GM12878 (cell line): Measurements from ENCODE around the gene PPP2R2B. TPM values are rescaled to one million over a fixed set of nuclear protein-coding genes. Genes with fewer than 3 reads are reported as not detected.

Experiments
- ATAC-seq: fragments of 200-7000 bp; cut with Tn5 transposase; 3 replicates; pipeline ENCODE4 v1.9.1; 2020; ENCODE audit warnings: mild to moderate bottlenecking, moderate library complexity
- BruUV-seq: library from RNA; stranded (reverse); fragments of 400-500 nt; replicated peaks from 2 replicates; lab custom pipeline; 2021; lab: Mats Ljungman, UMichigan
- CTCF ChIA-PET: fragments of 300-600 bp; sonication (Branson Sonifier 250); formaldehyde crosslinking; extraction: SDS; loops from one replicate; lab custom pipeline; 2021; ENCODE audit warnings: inconsistent platforms; lab: Yijun Ruan, JAX
- POLR2A ChIA-PET: fragments of 350-600 bp; formaldehyde crosslinking; extraction: SDS; loops from one replicate; lab custom pipeline; 2021; ENCODE audit warnings: inconsistent platforms; lab: Charles Lee
- RAD21 ChIA-PET: fragments of 300-600 bp; sonication (Branson Sonifier 250); formaldehyde crosslinking; loops from one replicate; lab custom pipeline; 2023; ENCODE audit warnings: antibody characterized with exemption; ENCODE audit not compliant: unreplicated experiment; lab: Charles Lee
- SMC1A ChIA-PET: fragments of 300-600 bp; sonication (Branson Sonifier 250); formaldehyde crosslinking; loops from one replicate; lab custom pipeline; 2023; ENCODE audit not compliant: unreplicated experiment, uncharacterized antibody; lab: Charles Lee
- DNase-seq: peaks from one replicate; pipeline ENCODE4 v3.0.0-alpha.2; 2011; ENCODE audit warnings: low read depth, low spot score
- FAIRE-seq: peaks from 3 replicates; lab custom pipeline; 2011; peaks lifted over from hg19 to GRCh38; lab: Jason Lieb, UNC
- H2AFZ ChIP-seq: 2 replicates; pipeline ENCODE4 v1.6.0; 2011; ENCODE audit warnings: low read depth, low read length, control low read depth; ENCODE audit not compliant: control insufficient read depth
- H3K27ac ChIP-seq: 2 replicates; pipeline ENCODE4 v1.5.1; 2011; ENCODE audit warnings: control low read depth; ENCODE audit not compliant: control insufficient read depth, insufficient read depth
- H3K27me3 ChIP-seq, 2 experiments: replicated peaks in 1 of 2; 2 replicates each; pipeline versions ENCODE4 v1.6.0 to v1.6.1; 2011; ENCODE audit warnings: low read length in 1 of 2; ENCODE audit not compliant: control insufficient read depth in 2 of 2, insufficient read depth in 2 of 2
- H3K36me3 ChIP-seq, 2 experiments: 2 replicates each; pipeline ENCODE4 v1.5.1; 2011; ENCODE audit warnings: low read length in 1 of 2; ENCODE audit not compliant: control insufficient read depth in 2 of 2, insufficient read depth in 2 of 2
- H3K4me1 ChIP-seq: 2 replicates; pipeline ENCODE4 v1.6.1; 2011; ENCODE audit warnings: mild to moderate bottlenecking, low read length, moderate library complexity, mixed read lengths; ENCODE audit not compliant: control insufficient read depth, insufficient read depth
- H3K4me2 ChIP-seq: 2 replicates; pipeline ENCODE4 v1.6.0; 2011; ENCODE audit warnings: control low read depth; ENCODE audit not compliant: control insufficient read depth, insufficient read depth
- H3K4me3 ChIP-seq: fragments of 200-600 bp; sonication (generic); 2 replicates; pipeline ENCODE4 v1.5.1; 2016
- H3K79me2 ChIP-seq: 2 replicates; pipeline ENCODE4 v1.6.0; 2011; ENCODE audit warnings: low read length; ENCODE audit not compliant: control insufficient read depth, insufficient read depth
- H3K9ac ChIP-seq: 2 replicates; pipeline ENCODE4 v1.8.0; 2011; ENCODE audit warnings: low read length, control low read depth, mixed read lengths; ENCODE audit not compliant: control insufficient read depth, insufficient read depth
- H3K9me3 ChIP-seq: replicated peaks from 3 replicates; pipeline ENCODE4 v1.5.1; 2011; ENCODE audit warnings: mild to moderate bottlenecking, low read length; ENCODE audit not compliant: control insufficient read depth, insufficient read depth
- H4K20me1 ChIP-seq: 2 replicates; pipeline ENCODE4 v1.6.0; 2011; ENCODE audit not compliant: control insufficient read depth, insufficient read depth
- BCL11A ChIP-seq: IDR thresholded peaks from 2 replicates; pipeline ENCODE4 v1.6.1; 2011; ENCODE audit warnings: low read depth, low read length
- CREB1 ChIP-seq: IDR thresholded peaks from 2 replicates; pipeline ENCODE4 v1.6.1; 2012; ENCODE audit warnings: low read depth, mild to moderate bottlenecking, inconsistent platforms
- EZH2 ChIP-seq: IDR thresholded peaks from 2 replicates; pipeline ENCODE4 v1.6.1; 2012; ENCODE audit warnings: low read depth, mild to moderate bottlenecking, control low read depth, inconsistent platforms, low read length, borderline replicate concordance; ENCODE audit not compliant: control insufficient read depth
- FOXM1 ChIP-seq: IDR thresholded peaks from 2 replicates; pipeline ENCODE4 v1.6.1; 2012; ENCODE audit warnings: low read depth, mild to moderate bottlenecking, inconsistent platforms, low read length, moderate library complexity
- NBN ChIP-seq: fragments of 450-650 bp; IDR thresholded peaks from 2 replicates; pipeline ENCODE4 v1.6.1; 2016
- POLR2A ChIP-seq: IDR thresholded peaks from 2 replicates; pipeline ENCODE4 v1.6.1; 2011; ENCODE audit warnings: low read depth, mild to moderate bottlenecking, low read length
- POLR2AphosphoS2 ChIP-seq: IDR thresholded peaks from 2 replicates; pipeline ENCODE4 v1.6.1; 2011; ENCODE audit warnings: low read depth, mild to moderate bottlenecking, low read length, improper control_type of control experiment, moderate library complexity
- RAD51 ChIP-seq: fragments of 450-650 bp; IDR thresholded peaks from 2 replicates; pipeline ENCODE4 v1.6.1; 2016; ENCODE audit warnings: moderate library complexity, mild to moderate bottlenecking, inconsistent platforms
- WRNIP1 ChIP-seq: IDR thresholded peaks from 2 replicates; pipeline ENCODE4 v1.6.1; 2011; ENCODE audit warnings: low read depth, low read length, improper control_type of control experiment, borderline replicate concordance
- ZNF207 ChIP-seq: fragments of 450-650 bp; IDR thresholded peaks from 2 replicates; pipeline ENCODE4 v1.6.1; 2014; ENCODE audit warnings: antibody characterized with exemption, mild to moderate bottlenecking, borderline replicate concordance
- ZSCAN29 ChIP-seq: fragments of 450-650 bp; IDR thresholded peaks from 2 replicates; pipeline ENCODE4 v1.6.1; 2017; ENCODE audit warnings: mild to moderate bottlenecking, moderate library complexity
- WGBS: methylation state at CpG from one replicate; pipeline ENCODE4 v1.1.6; 2016; ENCODE audit warnings: low lambda C conversion rate; ENCODE audit not compliant: insufficient replicate concordance, insufficient coverage; ENCODE audit errors: missing lambda C conversion rate; 5-methylcytosine and 5-hydroxymethylcytosine counted together
- in situ Hi-C: fragments of 300-500 bp; cut with MboI; formaldehyde crosslinking; loops from 9 replicates; pipeline ENCODE4 v1.14.3; 2018; ENCODE audit warnings: mixed read lengths
- intact Hi-C: fragments of 100-400 bp; cut with micrococcal nuclease; formaldehyde crosslinking; loops from one replicate; pipeline ENCODE4 v1.14.2; 2022; ENCODE audit not compliant: unreplicated experiment
- polyA plus RNA-seq, 11 experiments: library from polyadenylated mRNA; depleted of rRNA in 4 of 11; unstranded in 6 of 11; stranded (reverse) in 5 of 11; fragments of >200 nt; fragmentation: Nextera tagmentation in 4 of 11; fragmentation: Illumina TruSeq in 1 of 11; extraction: Ambion mirVana in 4 of 11; extraction: Trizol in 1 of 11; gene quantifications; 1 replicate in 1 of 11; 2 replicates in 10 of 11; pipeline versions ENCODE4 v1.2.1 to v1.2.3, GENCODE V29; 2011 to 2016; ENCODE audit warnings: inconsistent platforms in 2 of 11, missing spikeins in 2 of 11, low read depth in 1 of 11
- total RNA-seq, 4 experiments: library from RNA; depleted of rRNA in 3 of 4; stranded (reverse); fragments of >200 nt in 3 of 4; fragmentation: Illumina TruSeq in 1 of 4; extraction: Trizol in 1 of 4; gene quantifications; 2 replicates each; pipeline versions ENCODE4 v1.2.1 to v1.2.3, GENCODE V29; 2013 to 2021
- TF ChIP-seq, protein P1 (sequence below): fragments of 450-650 bp; IDR thresholded peaks from 2 replicates; pipeline ENCODE4 v1.6.1; 2016; ENCODE audit warnings: mild to moderate bottlenecking
- TF ChIP-seq, protein P2 (sequence below): IDR thresholded peaks from 2 replicates; pipeline ENCODE4 v1.6.1; 2012; ENCODE audit warnings: mild to moderate bottlenecking, low read depth, low read length
- TF ChIP-seq, protein P3 (sequence below): fragments of 450-650 bp; formaldehyde crosslinking; IDR thresholded peaks from 2 replicates; pipeline ENCODE4 v1.5.0; 2022; ENCODE audit warnings: mild to moderate bottlenecking, missing genetic modification characterization

Gene PPP2R2B
- total and polyA plus RNA-seq, 10 of the 15 experiments (the other 5 are each of a cell fraction or from before 2014, with no cell fraction given) = not detected

DNA sequence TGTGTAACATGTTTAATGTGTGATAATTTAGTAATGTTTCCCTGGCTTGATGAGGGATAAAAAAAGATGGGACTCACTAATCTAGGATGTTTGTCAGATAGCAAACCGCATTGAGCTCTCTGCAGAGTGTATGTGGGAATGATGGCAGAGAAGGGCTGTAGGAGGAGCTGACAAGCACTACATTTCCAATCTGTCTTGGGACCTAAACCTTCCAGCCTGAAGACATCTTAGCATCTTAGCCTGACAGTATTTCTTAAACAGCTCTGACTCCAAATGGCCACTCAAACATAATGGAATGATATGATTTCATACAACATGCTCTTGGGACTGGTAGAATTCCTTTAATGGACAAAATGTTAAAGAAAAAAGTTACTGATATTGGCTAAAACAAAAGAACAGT, 116.7 kb downstream of the PPP2R2B start:
- Histone ChIP-seq H3K4me2 (no peak overlapping the region), H3K36me3 (no peaks in the 10 kb centered on the region), H3K79me2 (no peaks in the 10 kb centered on the region), H3K27ac (no peak overlapping the region), H2AFZ (no peak overlapping the region), H3K9me3 (no peaks in the 10 kb centered on the region), H3K27me3 (no peaks in the 10 kb centered on the region), H3K4me1 (no peaks in the 10 kb centered on the region), H4K20me1 (no peaks in the 10 kb centered on the region), H3K4me3 (no peak overlapping the region), H3K9ac (no peak overlapping the region)
- ChIA-PET CTCF (no interaction called here), POLR2A (no interaction called here), RAD21 (no interaction called here), SMC1A (no interaction called here)
- ATAC-seq = no peak
- no TSS peak for BruUV-seq
- FAIRE-seq = no peak
- intact Hi-C loops (no loop called here), in situ Hi-C loops (no loop called here)
- no peak for DNase-seq
- TF ChIP-seq WRNIP1 = no peak
- no peak for TF ChIP-seq RAD51
- TF ChIP-seq, protein P1, sequence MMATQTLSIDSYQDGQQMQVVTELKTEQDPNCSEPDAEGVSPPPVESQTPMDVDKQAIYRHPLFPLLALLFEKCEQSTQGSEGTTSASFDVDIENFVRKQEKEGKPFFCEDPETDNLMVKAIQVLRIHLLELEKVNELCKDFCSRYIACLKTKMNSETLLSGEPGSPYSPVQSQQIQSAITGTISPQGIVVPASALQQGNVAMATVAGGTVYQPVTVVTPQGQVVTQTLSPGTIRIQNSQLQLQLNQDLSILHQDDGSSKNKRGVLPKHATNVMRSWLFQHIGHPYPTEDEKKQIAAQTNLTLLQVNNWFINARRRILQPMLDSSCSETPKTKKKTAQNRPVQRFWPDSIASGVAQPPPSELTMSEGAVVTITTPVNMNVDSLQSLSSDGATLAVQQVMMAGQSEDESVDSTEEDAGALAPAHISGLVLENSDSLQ = no peak
- no peak for TF ChIP-seq FOXM1
- no peak for TF ChIP-seq EZH2
- TF ChIP-seq, protein P2, sequence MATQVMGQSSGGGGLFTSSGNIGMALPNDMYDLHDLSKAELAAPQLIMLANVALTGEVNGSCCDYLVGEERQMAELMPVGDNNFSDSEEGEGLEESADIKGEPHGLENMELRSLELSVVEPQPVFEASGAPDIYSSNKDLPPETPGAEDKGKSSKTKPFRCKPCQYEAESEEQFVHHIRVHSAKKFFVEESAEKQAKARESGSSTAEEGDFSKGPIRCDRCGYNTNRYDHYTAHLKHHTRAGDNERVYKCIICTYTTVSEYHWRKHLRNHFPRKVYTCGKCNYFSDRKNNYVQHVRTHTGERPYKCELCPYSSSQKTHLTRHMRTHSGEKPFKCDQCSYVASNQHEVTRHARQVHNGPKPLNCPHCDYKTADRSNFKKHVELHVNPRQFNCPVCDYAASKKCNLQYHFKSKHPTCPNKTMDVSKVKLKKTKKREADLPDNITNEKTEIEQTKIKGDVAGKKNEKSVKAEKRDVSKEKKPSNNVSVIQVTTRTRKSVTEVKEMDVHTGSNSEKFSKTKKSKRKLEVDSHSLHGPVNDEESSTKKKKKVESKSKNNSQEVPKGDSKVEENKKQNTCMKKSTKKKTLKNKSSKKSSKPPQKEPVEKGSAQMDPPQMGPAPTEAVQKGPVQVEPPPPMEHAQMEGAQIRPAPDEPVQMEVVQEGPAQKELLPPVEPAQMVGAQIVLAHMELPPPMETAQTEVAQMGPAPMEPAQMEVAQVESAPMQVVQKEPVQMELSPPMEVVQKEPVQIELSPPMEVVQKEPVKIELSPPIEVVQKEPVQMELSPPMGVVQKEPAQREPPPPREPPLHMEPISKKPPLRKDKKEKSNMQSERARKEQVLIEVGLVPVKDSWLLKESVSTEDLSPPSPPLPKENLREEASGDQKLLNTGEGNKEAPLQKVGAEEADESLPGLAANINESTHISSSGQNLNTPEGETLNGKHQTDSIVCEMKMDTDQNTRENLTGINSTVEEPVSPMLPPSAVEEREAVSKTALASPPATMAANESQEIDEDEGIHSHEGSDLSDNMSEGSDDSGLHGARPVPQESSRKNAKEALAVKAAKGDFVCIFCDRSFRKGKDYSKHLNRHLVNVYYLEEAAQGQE = no peak
- TF ChIP-seq BCL11A = no peak
- no peak for TF ChIP-seq POLR2A
- no peak for TF ChIP-seq POLR2AphosphoS2
- TF ChIP-seq, protein P3, sequence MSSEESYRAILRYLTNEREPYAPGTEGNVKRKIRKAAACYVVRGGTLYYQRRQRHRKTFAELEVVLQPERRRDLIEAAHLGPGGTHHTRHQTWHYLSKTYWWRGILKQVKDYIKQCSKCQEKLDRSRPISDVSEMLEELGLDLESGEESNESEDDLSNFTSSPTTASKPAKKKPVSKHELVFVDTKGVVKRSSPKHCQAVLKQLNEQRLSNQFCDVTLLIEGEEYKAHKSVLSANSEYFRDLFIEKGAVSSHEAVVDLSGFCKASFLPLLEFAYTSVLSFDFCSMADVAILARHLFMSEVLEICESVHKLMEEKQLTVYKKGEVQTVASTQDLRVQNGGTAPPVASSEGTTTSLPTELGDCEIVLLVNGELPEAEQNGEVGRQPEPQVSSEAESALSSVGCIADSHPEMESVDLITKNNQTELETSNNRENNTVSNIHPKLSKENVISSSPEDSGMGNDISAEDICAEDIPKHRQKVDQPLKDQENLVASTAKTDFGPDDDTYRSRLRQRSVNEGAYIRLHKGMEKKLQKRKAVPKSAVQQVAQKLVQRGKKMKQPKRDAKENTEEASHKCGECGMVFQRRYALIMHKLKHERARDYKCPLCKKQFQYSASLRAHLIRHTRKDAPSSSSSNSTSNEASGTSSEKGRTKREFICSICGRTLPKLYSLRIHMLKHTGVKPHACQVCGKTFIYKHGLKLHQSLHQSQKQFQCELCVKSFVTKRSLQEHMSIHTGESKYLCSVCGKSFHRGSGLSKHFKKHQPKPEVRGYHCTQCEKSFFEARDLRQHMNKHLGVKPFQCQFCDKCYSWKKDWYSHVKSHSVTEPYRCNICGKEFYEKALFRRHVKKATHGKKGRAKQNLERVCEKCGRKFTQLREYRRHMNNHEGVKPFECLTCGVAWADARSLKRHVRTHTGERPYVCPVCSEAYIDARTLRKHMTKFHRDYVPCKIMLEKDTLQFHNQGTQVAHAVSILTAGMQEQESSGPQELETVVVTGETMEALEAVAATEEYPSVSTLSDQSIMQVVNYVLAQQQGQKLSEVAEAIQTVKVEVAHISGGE (CRISPR knock-in tag) = no peak
- TF ChIP-seq CREB1 = no peak
- no peak for TF ChIP-seq NBN
- no peak for TF ChIP-seq ZNF207
- TF ChIP-seq ZSCAN29 = no peak
- WGBS = 0% methylated on average over 1 of the region's 1 CpG
